GM13976 (cell line): ENCODE measurements around the gene SUMF2.
"Not testable (repeated sequence)": the region's sequence is repeated elsewhere in the genome, so short reads cannot be mapped to it uniquely, and the experiment has no call there.

Source experiments
- DNase-seq: peaks from one replicate; pipeline ENCODE4 v3.0.0; 2012; ENCODE audit warnings: low spot score
- in situ Hi-C: fragments of 300-500 bp; cut with MboI; formaldehyde crosslinking; loops from one replicate; pipeline ENCODE4 v1.12.0; 2022; ENCODE audit warnings: low sequenced_read_pairs, mixed read lengths, inconsistent platforms; ENCODE audit not compliant: unreplicated experiment
- TF ChIP-seq, protein P1 (sequence below): IDR thresholded peaks from 2 replicates; pipeline ENCODE4 v1.5.1; 2012; ENCODE audit warnings: borderline replicate concordance, mild to moderate bottlenecking; ENCODE audit not compliant: insufficient read depth; ENCODE audit errors: extremely low read depth, missing control alignments, control extremely low read depth

The SUMF2 gene

DNA sequence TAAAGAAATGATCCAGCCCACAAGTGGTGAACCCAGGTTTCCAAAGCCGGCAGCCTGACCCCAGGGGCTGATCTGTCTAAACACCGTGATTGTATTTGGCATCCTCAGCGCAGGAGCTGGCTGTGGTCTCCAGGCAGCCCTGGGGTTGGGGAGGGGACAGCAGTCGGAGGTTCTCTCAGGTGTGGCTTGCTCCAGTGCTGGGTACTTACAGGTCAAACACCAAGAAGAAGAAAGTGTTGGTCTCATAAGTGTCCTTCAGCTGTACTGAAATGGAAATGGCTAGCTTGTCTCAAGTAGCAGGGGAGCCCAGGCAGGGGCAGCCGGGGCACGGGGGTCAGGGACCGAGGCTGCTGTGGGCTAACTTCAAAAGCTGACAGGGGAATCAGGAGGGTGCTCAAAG lies 22.7 kb downstream of the SUMF2 start:
- in situ Hi-C loops, result loop anchor here (25.0 kb wide), 2 partner anchors 449 to 799 kb away; no protein-coding TSS in a partner anchor
- no peak for DNase-seq
- TF ChIP-seq, protein P1, sequence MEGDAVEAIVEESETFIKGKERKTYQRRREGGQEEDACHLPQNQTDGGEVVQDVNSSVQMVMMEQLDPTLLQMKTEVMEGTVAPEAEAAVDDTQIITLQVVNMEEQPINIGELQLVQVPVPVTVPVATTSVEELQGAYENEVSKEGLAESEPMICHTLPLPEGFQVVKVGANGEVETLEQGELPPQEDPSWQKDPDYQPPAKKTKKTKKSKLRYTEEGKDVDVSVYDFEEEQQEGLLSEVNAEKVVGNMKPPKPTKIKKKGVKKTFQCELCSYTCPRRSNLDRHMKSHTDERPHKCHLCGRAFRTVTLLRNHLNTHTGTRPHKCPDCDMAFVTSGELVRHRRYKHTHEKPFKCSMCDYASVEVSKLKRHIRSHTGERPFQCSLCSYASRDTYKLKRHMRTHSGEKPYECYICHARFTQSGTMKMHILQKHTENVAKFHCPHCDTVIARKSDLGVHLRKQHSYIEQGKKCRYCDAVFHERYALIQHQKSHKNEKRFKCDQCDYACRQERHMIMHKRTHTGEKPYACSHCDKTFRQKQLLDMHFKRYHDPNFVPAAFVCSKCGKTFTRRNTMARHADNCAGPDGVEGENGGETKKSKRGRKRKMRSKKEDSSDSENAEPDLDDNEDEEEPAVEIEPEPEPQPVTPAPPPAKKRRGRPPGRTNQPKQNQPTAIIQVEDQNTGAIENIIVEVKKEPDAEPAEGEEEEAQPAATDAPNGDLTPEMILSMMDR, result no peak

DNA sequence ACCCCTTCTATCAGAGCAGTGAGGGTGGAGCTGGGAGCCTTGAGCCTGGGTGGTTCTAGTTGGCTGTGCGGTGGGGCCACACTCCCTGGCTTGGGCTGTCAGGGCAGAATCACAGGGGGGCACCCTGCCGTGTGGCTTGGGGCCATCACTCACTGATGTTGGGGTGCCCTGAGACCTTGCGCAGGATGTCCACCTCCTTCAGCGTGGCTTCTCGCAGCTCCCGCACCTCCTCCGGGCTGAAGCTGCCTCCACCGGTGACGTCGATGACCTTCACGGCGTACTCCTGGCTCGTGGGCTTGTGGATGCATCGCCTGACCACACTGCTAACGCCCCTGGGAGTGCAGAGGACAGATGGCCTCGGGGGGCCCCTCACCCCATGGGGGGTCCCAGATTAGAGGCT lies 23.4 kb downstream of the SUMF2 start:
- TF ChIP-seq, protein P1, result no peak
- DNase-seq, result no peak
- in situ Hi-C loops, result loop anchor here (25.0 kb wide), 2 partner anchors 450 to 800 kb away; no protein-coding TSS in a partner anchor

DNA sequence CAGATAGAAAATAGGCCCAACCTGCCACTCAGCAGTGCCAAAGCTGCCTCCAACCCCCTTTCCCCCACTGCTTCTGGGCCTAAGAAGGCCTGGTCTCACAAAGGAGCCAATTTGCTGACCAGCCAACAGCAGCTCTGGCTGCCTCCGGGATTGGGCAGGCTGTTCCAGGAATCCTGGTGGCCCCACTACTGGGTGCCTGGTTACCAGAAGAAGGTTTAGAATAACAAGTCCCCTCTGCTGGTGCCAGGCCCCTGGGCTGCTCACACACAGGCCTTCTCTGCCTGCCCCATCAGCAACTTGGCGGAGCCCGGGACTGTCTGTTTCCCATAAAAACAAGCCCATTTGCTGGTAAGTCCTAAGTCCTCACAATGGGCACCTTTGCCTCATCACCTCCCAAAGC lies 27.5 kb downstream of the SUMF2 start:
- DNase-seq, result no peak
- TF ChIP-seq, protein P1, result no peak
- in situ Hi-C loops, result loop anchor here (25.0 kb wide), 2 partner anchors 454 to 804 kb away; no protein-coding TSS in a partner anchor

DNA sequence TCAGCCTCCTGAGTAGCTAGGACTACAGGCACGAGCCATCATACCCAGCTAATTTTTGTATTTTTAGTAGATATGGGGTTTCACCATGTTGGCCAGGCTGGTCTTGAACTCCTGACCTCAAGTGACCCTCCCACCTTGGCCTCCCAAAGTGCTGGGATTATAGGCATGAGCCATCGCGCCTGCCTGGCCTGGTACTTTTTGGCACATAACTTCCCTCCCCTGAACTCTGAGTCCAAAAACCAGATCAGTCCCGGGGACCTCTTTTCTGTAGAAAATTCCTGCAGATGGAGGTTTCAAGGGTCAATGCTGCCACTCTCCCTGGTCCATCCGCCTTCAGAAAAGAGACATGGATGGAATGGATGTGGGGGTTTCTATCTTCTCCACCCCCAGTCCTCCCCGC lies 28.3 kb downstream of the SUMF2 start:
- in situ Hi-C loops, result loop anchor here (25.0 kb wide), 2 partner anchors 455 to 805 kb away; no protein-coding TSS in a partner anchor
- not testable (repeated sequence) for DNase-seq

DNA sequence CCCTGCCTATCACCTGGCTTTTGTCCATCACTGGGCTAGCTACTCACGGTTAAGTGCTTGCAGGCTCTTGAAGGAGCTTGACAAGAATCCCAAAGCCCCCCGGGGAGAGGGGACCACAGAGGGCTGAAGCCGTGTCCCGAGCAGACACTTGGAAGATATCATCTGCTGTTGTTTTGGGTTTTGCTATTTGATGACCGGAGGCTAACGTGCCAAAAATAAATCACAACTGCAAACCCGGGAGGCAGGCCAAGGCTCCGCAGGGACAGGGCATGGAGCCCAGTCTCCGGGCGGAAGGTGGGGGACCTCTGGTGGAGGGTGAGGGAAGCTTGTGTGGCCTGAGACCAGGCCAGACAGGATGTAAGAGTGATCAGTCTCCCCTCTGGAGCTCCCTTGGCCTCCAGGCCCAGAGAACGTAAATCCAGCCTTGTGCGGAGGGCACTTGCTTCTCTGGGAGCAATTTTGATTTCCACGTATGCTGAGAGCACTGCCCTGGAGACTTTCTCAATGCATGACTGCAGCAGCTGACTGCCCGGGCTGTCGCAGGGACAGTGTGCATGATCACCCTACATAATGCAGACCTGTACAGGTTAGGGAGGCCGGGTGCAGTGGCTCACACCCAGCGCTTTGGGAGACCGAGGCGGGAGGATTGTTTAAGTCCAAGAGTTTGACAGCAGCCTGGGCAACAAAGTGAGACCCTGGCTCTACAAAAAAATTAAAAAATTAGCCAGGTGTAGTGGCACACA lies 28.9 kb downstream of the SUMF2 start, which contains the start of gene PHKG1:
TSS of gene PHKG1 (minus strand) at position 164 of the 743 bp plus-strand sequence. CDS start 4,011 bp downstream, outside the sequence.
- in situ Hi-C loops, result loop anchor here (25.0 kb wide), 2 partner anchors 456 to 806 kb away; no protein-coding TSS in a partner anchor
- DNase-seq, result peak; percentile 19

DNA sequence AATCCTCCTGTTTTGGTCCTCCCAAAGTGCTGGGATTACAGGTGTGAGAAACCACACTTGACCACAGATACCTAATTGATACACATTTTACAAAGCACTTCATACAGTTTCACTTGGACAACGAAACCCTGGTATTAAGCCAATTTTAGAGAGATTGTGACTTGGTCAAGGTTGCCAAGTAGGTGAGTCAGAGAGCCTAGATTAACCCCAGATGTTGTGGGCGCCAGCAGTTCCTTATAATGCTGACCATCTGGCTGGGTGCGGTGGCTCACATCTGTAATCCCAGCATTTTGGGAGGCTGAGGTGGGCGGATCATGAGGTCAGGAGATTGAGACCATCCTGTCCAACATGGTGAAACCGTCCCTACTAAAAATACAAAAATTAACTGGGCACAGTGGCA lies 33.6 kb downstream of the SUMF2 start:
- no peak for DNase-seq
- TF ChIP-seq, protein P1, result no peak
- in situ Hi-C loops, result loop anchor here (25.0 kb wide), 2 partner anchors 460 to 810 kb away; no protein-coding TSS in a partner anchor

More for the DNA sequence above, 28.9 kb downstream of the SUMF2 start, which contains the start of gene PHKG1:
- TF ChIP-seq, protein P1, result no peak

DNA sequence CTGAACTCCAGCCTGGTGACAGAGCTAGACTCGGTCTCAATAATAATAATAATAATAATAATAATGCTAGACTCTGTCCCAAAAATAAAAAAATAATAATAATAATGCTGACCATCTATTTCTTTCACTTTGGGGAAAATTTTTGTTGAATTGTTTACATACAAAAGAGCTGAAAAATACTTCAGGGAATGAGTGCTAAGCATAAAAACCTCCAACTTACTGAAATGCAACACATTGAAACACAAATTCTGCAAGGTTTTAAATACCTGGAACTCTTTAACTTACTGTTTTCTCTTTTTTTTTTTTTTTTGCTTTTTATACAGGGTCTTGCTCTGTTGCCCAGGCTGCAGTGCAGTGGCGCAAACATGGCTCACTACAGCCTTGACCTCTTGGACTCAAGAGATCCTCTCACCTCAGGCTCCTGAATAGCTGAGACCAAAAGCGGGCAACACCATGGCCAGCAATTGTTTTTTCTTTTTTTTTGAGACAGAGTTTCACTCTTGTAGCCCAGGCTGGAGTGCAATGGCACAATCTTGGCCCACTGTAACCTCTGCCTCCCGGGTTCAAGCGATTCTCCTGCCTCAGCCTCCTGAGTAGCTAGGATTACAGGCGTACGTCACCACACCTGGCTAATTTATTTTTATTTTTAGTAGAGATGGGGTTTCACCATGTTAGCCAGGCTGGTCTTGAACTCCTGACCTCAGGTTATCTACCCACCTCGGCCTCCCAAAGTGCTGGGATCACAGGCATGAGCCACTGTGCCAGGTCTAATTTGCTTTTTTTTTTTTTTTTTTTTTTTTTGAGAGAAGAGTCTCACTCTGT lies 34.3 kb downstream of the SUMF2 start:
- in situ Hi-C loops, result loop anchor here (25.0 kb wide), 2 partner anchors 461 to 811 kb away; no protein-coding TSS in a partner anchor
- not testable (repeated sequence) for DNase-seq
